Upper lobe of left lung (tissue), 4 donors: ENCODE measurements around the gene CTCF.

Source experiments
- CTCF ChIP-seq, 6 experiments: fragments of 450-650 bp in 4 of 6; fragments of 200-600 bp in 2 of 6; sonication (generic) in 2 of 6; IDR thresholded peaks; one replicate each; pipeline ENCODE4 v1.5.1; 2016 to 2019; ENCODE audit warnings: antibody characterized with exemption in 6 of 6
- EP300 ChIP-seq, 4 donors: sonication (generic); formaldehyde crosslinking; IDR thresholded peaks; one replicate each; pipeline ENCODE4 v1.5.1; 2017; ENCODE audit warnings: antibody characterized with exemption in 4 of 4, control low read depth in 2 of 4
- POLR2A ChIP-seq, 4 donors: fragments of 450-650 bp; IDR thresholded peaks; one replicate each; pipeline ENCODE4 v1.5.1; 2016 to 2017; ENCODE audit warnings: antibody characterized with exemption in 4 of 4, mild to moderate bottlenecking in 2 of 4
- POLR2AphosphoS5 ChIP-seq, 2 donors: sonication (generic); formaldehyde crosslinking; IDR thresholded peaks; one replicate each; pipeline ENCODE4 v1.5.1; 2017; ENCODE audit warnings: antibody characterized with exemption in 2 of 2

DNA sequence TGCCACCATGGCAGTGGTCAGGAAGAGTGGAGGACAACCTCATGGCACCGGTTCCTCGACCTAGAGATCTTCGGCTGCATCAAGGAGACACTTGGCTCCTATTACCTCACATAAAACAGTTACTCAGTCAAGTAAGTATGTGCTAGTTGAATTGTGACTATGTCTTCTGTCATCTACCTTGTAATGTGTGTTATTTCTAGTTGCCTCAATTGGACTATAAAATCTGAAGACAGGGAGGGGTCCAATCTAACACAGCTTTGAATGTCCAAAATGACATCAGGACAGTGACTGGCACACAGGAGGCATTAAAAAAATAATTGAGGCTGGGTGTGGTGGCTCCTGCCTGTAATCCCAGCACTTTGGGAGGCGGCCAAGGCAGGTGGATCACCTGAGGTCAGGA, 121.4 kb downstream of the CTCF start:
- TF ChIP-seq CTCF (IDR thresholded peaks at IDR 0.05) (no peak), POLR2A (IDR thresholded peaks at IDR 0.05) (no peak), EP300 (IDR thresholded peaks at IDR 0.05) (no peak), POLR2AphosphoS5 (IDR thresholded peaks at IDR 0.05) (no peak)
